GM18951 (cell line): Measurements from ENCODE around the gene HIVEP2.

Experiments used
- POLR2A ChIP-seq: IDR thresholded peaks from 4 replicates; pipeline ENCODE4 v1.6.1; 2011; ENCODE audit warnings: mild to moderate bottlenecking; ENCODE audit not compliant: insufficient read length, insufficient read depth; ENCODE audit errors: extremely low read depth
- in situ Hi-C: fragments of 300-500 bp; cut with MboI; formaldehyde crosslinking; loops from one replicate; pipeline ENCODE4 v1.12.0; 2022; ENCODE audit warnings: low sequenced_read_pairs, mixed read lengths, inconsistent platforms; ENCODE audit not compliant: unreplicated experiment

Gene HIVEP2

GRCh38 chr6:142752348-142752747 is 192.6 kb downstream of the HIVEP2 start:
- in situ Hi-C loops = no loop called here

GRCh38 chr6:142751452-142751851 is 193.5 kb downstream of the HIVEP2 start:
- no peak for TF ChIP-seq POLR2A
- in situ Hi-C loops = no loop called here

More at GRCh38 chr6:142752348-142752747, 192.6 kb downstream of the HIVEP2 start:
- no peak for TF ChIP-seq POLR2A

GRCh38 chr6:142750998-142751397 is 194.0 kb downstream of the HIVEP2 start:
- in situ Hi-C loops = no loop called here
- TF ChIP-seq POLR2A = no peak

GRCh38 chr6:142749556-142749955 is 195.4 kb downstream of the HIVEP2 start:
- in situ Hi-C loops = no loop called here
- no peak for TF ChIP-seq POLR2A

- TF ChIP-seq POLR2A = no peak
- in situ Hi-C loops = no loop called here
Observed at GRCh38 chr6:142746524-142746923, 198.5 kb downstream of the HIVEP2 start.

- no peak for TF ChIP-seq POLR2A
Observed at GRCh38 chr6:142744836-142745235, 200.1 kb downstream of the HIVEP2 start.

GRCh38 chr6:142740449-142740848 is 204.5 kb downstream of the HIVEP2 start:
- no peak for TF ChIP-seq POLR2A
- in situ Hi-C loops = no loop called here

More at GRCh38 chr6:142744836-142745235, 200.1 kb downstream of the HIVEP2 start:
- in situ Hi-C loops = no loop called here

- TF ChIP-seq POLR2A = no peak
- in situ Hi-C loops = no loop called here
Observed at GRCh38 chr6:142738731-142739130, 206.2 kb downstream of the HIVEP2 start.

- no peak for TF ChIP-seq POLR2A
- in situ Hi-C loops = no loop called here
Observed at GRCh38 chr6:142738035-142738396, 207.0 kb downstream of the HIVEP2 start.

- TF ChIP-seq POLR2A = no peak
- in situ Hi-C loops = no loop called here
Observed at GRCh38 chr6:142737368-142738034, 207.5 kb downstream of the HIVEP2 start.

GRCh38 chr6:142735204-142735603 is 209.8 kb downstream of the HIVEP2 start:
- in situ Hi-C loops = no loop called here
- no peak for TF ChIP-seq POLR2A

- in situ Hi-C loops = no loop called here
- TF ChIP-seq POLR2A = no peak
Observed at GRCh38 chr6:142732790-142733189, 212.2 kb downstream of the HIVEP2 start.

- TF ChIP-seq POLR2A = no peak
- in situ Hi-C loops = no loop called here
Observed at GRCh38 chr6:142731611-142732010, 213.4 kb downstream of the HIVEP2 start.

- TF ChIP-seq POLR2A = no peak
- in situ Hi-C loops = no loop called here
Observed at GRCh38 chr6:142729618-142730017, 215.4 kb downstream of the HIVEP2 start.
